GM19351 (cell line): ENCODE results near the gene SEMA5A.

Experiments
- ATAC-seq: cut with Tn5 transposase; IDR thresholded peaks from one replicate; pipeline ENCODE4 v1.9.1; 2021; ENCODE audit warnings: mild to moderate bottlenecking, moderate library complexity; ENCODE audit not compliant: unreplicated experiment

SEMA5A gene

DNA sequence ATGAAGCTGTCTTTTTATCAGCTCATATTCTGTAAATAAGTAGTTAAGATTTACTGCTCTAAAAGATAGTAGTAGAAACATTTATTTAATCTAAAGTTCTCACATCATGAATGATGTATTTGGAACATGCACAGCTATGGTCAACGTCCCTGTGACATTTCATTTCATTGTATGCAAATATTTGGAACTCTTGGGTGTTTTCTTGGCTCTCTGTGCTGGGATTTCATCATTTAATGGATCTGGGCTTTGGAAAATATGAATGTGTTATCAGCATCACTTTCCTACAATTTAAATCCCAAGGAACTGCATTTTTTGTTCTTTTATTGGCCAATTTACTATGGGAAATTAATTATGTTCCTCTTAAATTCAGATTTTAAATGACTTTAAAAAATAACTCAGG lies 462.9 kb downstream of the SEMA5A start:
- ATAC-seq: no peak

- no peak for ATAC-seq
These were observed 473.2 kb downstream of the SEMA5A start for GRCh38 chr5:9072701-9073100.

DNA sequence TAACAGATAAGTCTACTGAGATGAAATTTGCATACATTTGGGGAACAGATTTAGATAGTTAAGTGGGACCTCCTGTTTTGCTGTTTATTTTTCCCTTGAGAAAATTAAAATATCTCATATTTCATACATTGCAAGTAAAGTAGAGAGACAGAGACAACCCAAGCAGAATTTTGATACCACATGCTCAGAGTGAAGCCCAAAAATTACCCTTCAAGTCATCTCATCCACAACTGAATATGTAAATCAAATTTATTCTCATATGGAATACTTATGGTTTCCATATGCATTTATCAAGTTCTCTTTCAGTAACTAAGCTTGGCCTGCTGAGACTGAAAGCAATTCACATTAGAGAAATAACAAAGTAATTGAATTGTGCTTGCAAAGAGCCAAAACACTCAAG lies 474.4 kb downstream of the SEMA5A start:
- ATAC-seq: no peak

- no peak for ATAC-seq
These were observed 474.8 kb downstream of the SEMA5A start for GRCh38 chr5:9071074-9071473.

DNA sequence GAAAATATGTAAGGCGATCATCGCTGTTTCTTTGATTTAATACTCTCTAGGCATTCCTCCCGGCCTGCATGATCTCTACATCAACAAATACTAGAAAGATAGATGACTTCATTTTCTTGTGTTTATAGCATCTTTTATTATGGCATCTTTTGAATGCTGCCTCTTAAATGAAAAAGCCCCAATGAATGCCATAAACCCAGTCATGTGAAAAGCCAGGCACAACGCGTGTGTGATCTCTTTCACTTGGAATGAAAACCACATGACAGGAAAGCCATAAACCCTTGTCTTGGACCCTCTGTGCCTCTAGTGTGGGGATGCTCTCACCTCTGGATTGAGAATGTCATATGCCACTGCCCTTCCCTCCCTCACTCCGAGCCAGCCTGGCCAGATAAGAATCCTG lies 476.2 kb downstream of the SEMA5A start:
- no peak for ATAC-seq

- ATAC-seq: no peak
These were observed 478.7 kb downstream of the SEMA5A start for GRCh38 chr5:9067154-9067553.

DNA sequence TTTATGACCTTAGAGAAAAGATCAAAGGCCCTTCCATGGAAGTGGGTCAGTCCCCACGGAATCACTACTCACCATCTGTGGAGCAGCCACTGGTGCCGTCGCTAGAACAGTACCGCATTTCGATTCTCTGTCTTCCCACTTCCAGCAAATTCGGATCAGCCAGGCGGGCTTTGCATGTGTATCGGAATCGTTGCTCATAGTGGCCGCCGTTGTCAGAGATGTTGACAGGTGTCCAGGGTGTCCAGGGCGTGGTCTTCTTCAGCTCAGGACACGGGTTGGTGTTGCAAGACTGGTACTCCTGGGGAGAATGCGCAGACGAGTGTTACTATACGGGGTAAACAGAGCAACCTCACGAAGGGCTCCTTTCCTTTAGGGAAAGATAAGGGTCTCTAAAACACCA lies 479.5 kb downstream of the SEMA5A start:
- no peak for ATAC-seq

- no peak for ATAC-seq
These were observed 482.1 kb downstream of the SEMA5A start for GRCh38 chr5:9063615-9064245.

- no peak for ATAC-seq
These were observed 483.0 kb downstream of the SEMA5A start for GRCh38 chr5:9062873-9063272.

- no peak for ATAC-seq
These were observed 485.8 kb downstream of the SEMA5A start for GRCh38 chr5:9059920-9060691.

GRCh38 chr5:9058666-9059065 lies 487.2 kb downstream of the SEMA5A start:
- ATAC-seq: no peak

DNA sequence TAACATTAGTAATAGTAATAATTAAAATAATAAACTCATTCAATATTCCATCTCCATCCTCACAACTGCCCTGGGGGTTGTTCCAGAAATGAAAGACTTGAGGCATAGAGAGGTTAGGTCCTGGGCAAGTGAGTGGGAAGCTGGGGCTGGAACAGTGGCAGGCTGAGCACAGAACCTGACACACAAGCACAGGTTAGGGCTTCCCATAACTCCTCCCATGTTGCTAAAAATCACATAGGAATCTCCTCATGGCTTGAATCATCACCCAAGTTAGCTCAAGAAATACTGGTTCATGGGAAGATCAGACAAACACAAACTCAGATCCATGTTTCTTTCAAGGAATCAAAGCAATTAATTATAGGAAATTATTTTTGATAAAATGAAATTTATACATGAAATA lies 487.7 kb downstream of the SEMA5A start:
- ATAC-seq: no peak

- no peak for ATAC-seq
These were observed 488.4 kb downstream of the SEMA5A start for GRCh38 chr5:9057406-9058000.

- ATAC-seq: no peak
These were observed 489.8 kb downstream of the SEMA5A start for GRCh38 chr5:9056046-9056445.

DNA sequence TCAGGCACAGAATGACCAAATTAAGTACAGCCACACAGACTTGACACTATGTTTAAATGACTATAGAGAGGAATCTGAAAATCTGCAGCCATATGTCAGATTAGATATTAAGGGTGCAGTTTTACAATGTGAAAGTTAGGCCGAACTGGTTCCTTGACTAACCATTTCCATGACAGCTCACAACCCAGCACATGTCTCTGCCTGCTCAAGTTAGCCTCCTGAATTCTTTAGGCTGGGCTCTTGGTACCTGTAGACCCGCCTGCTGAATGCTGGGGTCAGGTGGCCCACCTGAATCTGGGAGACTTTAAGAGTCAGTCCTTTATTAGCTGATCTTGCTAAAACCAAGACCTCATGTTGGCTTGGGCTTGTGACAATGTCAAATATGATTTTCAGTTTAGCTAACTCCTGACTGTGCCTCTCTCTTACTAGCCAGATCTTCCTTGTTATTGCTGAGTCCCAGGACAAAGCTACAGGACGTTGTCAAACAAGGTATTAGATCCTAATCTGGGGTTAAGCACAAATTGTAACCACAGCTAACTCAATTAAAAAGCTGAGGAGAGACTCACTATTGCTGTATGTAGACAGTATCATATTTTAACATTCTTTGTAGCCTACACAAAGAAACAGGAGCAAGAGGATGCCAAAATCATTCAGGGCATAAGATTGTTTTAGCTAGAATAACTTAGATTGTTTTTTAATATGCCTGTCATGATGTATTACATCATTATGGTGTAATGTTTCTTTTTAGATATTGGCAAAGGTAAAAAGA lies 490.9 kb downstream of the SEMA5A start:
- no peak for ATAC-seq

GRCh38 chr5:9054322-9054721 lies 491.6 kb downstream of the SEMA5A start:
- no peak for ATAC-seq

DNA sequence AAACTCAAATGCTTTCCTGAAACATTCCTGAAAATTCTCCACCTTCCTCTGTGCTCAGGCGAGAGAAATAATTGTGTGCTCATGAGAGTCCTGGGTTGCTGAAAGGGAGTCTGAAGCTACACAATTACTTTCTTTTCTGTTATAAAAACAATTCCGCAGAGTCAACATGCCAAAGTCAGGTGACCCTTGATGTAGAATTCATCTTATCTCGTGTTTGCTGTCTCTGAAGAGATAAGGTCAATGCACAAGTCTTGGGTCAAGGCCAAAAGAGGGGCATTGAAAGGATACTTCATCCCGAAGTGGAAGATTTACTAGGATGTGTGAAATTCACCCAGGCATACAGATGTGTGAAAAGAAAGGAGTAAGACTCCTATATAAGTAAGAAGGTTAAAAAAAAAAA lies 493.5 kb downstream of the SEMA5A start:
- no peak for ATAC-seq

DNA sequence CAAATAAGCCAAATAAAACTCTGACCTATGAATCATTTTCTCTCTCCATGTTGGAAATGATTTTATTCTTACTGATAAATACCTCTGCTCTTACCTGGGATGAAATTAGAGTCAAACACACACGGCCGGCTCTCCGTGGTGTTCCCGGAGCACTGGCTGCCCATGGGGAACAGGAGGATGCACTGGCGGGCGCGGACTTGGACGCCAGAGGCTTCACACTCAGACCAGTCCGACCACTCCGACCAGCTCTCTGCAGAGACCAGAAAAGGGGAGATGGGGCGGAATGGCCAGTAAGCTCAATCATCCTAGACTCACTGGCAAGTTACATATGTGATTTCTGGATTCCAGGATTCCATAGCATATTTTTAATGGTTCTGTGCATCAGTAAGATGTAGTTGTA lies 494.1 kb downstream of the SEMA5A start:
- ATAC-seq: no peak

GRCh38 chr5:9047932-9048331 lies 497.9 kb downstream of the SEMA5A start:
- ATAC-seq: no peak

- ATAC-seq: no peak
These were observed 499.0 kb downstream of the SEMA5A start for GRCh38 chr5:9046756-9047481.

- ATAC-seq: no peak
These were observed 499.9 kb downstream of the SEMA5A start for GRCh38 chr5:9045946-9046345.
